ENCODE data around the gene XPA. TPM values are rescaled to one million over a fixed set of nuclear protein-coding genes. Genes with fewer than 3 reads are reported as not detected.

The XPA gene
- total RNA-seq, 1 experiment from 2014 or later: 3.0 TPM

- TF ChIP-seq AFF4 (CRISPR knock-in tag; IDR thresholded peaks at IDR 0.05; ENCODE audit: borderline replicate concordance) (no peak), ZNF512 (CRISPR knock-in tag; IDR thresholded peaks at IDR 0.05; ENCODE audit: borderline replicate concordance) (no peak), ESRRA (CRISPR knock-in tag; IDR thresholded peaks at IDR 0.05; ENCODE audit: borderline replicate concordance) (no peak), SOX15 (CRISPR knock-in tag; IDR thresholded peaks at IDR 0.05) (no peak), NFATC4 (CRISPR knock-in tag; IDR thresholded peaks at IDR 0.05) (no peak), E2F5 (CRISPR knock-in tag; IDR thresholded peaks at IDR 0.05) (no peak), ZBTB43 (CRISPR knock-in tag; IDR thresholded peaks at IDR 0.05) (no peak)
- POLR2A ChIA-PET: no interaction called here
- CTCF ChIA-PET: interaction anchor here (0.5 kb wide), 1 partner anchor 239 kb away, joined by 3 read pairs; no protein-coding TSS in a partner anchor
- Mint-ChIP-seq H3K36me3 (peaks cover 81% of the 10 kb centered on the region), H3K4me1 (no peaks in the 10 kb centered on the region), H3K9me3 (no peaks in the 10 kb centered on the region), H3K27me3 (ENCODE audit: low read depth) (no peaks in the 10 kb centered on the region), H3K4me3 (no peak overlapping the region), H3K27ac (no peak overlapping the region)
- DNase-seq (ENCODE audit: low spot score): no peak
- ATAC-seq: no peak
Measured at GRCh38 chr9:97660340-97660739, 36.8 kb downstream of the XPA start.

- Mint-ChIP-seq H3K9me3 (no peaks in the 10 kb centered on the region), H3K27ac (no peak overlapping the region), H3K4me3 (no peak overlapping the region), H3K4me1 (no peaks in the 10 kb centered on the region), H3K36me3 (peaks cover 81% of the 10 kb centered on the region), H3K27me3 (ENCODE audit: low read depth) (no peaks in the 10 kb centered on the region)
- POLR2A ChIA-PET: no interaction called here
- CTCF ChIA-PET: interaction anchor here (0.6 kb wide), 1 partner anchor 61 kb away, joined by 3 read pairs; no protein-coding TSS in a partner anchor
- ATAC-seq: no peak
- no peak for DNase-seq (ENCODE audit: low spot score)
- no peak for TF ChIP-seq ZNF396 (CRISPR knock-in tag; IDR thresholded peaks at IDR 0.05; ENCODE audit: borderline replicate concordance)
- TF ChIP-seq MAX (CRISPR knock-in tag; IDR thresholded peaks at IDR 0.05): no peak
- no peak for TF ChIP-seq ZNF425 (CRISPR knock-in tag; conservative IDR thresholded peaks at IDR 0.05)
- TF ChIP-seq ZNF138 (CRISPR knock-in tag; conservative IDR thresholded peaks at IDR 0.05): no peak
- no peak for TF ChIP-seq NR1H2 (CRISPR knock-in tag; IDR thresholded peaks at IDR 0.05)
- no peak for TF ChIP-seq ZMAT4 (CRISPR knock-in tag; IDR thresholded peaks at IDR 0.05)
- no peak for TF ChIP-seq STAT6 (CRISPR knock-in tag; conservative IDR thresholded peaks at IDR 0.05; ENCODE audit: low read depth)
- no peak for TF ChIP-seq AR (CRISPR knock-in tag; IDR thresholded peaks at IDR 0.05)
- TF ChIP-seq ATF1 (CRISPR knock-in tag; IDR thresholded peaks at IDR 0.05): no peak
Measured at GRCh38 chr9:97659771-97660170, 37.4 kb downstream of the XPA start.

Data from WTC11 (cell line).